ENCODE measurements around the gene VAPA. TPM values are rescaled to one million over a fixed set of nuclear protein-coding genes. Genes with fewer than 3 reads are reported as not detected.

The VAPA gene
- total and polyA plus RNA-seq, 9 of the 15 experiments (the other 6 are each of a cell fraction or from before 2014, with no cell fraction given): 219 to 902 (median 526) TPM

GRCh38 chr18:9913526-9914333 is at the start of gene VAPA (continued):
- TF ChIP-seq, protein P1, sequence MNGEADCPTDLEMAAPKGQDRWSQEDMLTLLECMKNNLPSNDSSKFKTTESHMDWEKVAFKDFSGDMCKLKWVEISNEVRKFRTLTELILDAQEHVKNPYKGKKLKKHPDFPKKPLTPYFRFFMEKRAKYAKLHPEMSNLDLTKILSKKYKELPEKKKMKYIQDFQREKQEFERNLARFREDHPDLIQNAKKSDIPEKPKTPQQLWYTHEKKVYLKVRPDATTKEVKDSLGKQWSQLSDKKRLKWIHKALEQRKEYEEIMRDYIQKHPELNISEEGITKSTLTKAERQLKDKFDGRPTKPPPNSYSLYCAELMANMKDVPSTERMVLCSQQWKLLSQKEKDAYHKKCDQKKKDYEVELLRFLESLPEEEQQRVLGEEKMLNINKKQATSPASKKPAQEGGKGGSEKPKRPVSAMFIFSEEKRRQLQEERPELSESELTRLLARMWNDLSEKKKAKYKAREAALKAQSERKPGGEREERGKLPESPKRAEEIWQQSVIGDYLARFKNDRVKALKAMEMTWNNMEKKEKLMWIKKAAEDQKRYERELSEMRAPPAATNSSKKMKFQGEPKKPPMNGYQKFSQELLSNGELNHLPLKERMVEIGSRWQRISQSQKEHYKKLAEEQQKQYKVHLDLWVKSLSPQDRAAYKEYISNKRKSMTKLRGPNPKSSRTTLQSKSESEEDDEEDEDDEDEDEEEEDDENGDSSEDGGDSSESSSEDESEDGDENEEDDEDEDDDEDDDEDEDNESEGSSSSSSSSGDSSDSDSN (IDR thresholded peaks at IDR 0.05; ENCODE audit: borderline replicate concordance in 1 of 2, low read depth in 2 of 2, low read length in 2 of 2): peak; percentile 93 to 95; a peak in 3 of 4 replicates
- TF ChIP-seq TARDBP (IDR thresholded peaks at IDR 0.05) (peak; percentile 92), NONO (IDR thresholded peaks at IDR 0.05; ENCODE audit: low read depth in 2 of 2, low read length in 1 of 2) (peak in 1 of 2 experiments; percentile 58; a peak in 1 of 4 replicates), PHF8 (IDR thresholded peaks at IDR 0.05; ENCODE audit: borderline replicate concordance, low read length) (peak; percentile 85; the same call in 1 of the 2 replicates), TAL1 (IDR thresholded peaks at IDR 0.05) (no peak), POLR2AphosphoS2 (IDR thresholded peaks at IDR 0.05; ENCODE audit: low read length) (peak; percentile 91; the same call in 1 of the 2 replicates), CAMTA2 (CRISPR knock-in tag; conservative IDR thresholded peaks at IDR 0.05) (peak; percentile 91; the same call in 1 of the 2 replicates), CLOCK (CRISPR knock-in tag; IDR thresholded peaks at IDR 0.05; ENCODE audit: borderline replicate concordance) (no peak), POLR2H (tag; IDR thresholded peaks at IDR 0.05; ENCODE audit: low read depth) (no peak), POLR2AphosphoS5 (IDR thresholded peaks at IDR 0.05; ENCODE audit: control insufficient read depth, insufficient read depth, low read depth, low read length) (peak; percentile 78), C11orf30 (IDR thresholded peaks at IDR 0.05; ENCODE audit: low read depth) (no peak), HMGN3 (IDR thresholded peaks at IDR 0.05; ENCODE audit: borderline replicate concordance, extremely low read depth, insufficient read length, low read depth, low read length) (peak; percentile 50), TEAD1 (CRISPR knock-in tag; IDR thresholded peaks at IDR 0.05) (peak; percentile 81 to 95), L3MBTL2 (IDR thresholded peaks at IDR 0.05) (peak; percentile 83)
- TF ChIP-seq, protein P2, sequence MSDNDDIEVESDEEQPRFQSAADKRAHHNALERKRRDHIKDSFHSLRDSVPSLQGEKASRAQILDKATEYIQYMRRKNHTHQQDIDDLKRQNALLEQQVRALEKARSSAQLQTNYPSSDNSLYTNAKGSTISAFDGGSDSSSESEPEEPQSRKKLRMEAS (CRISPR knock-in tag; IDR thresholded peaks at IDR 0.05): peak; percentile 90
- TF ChIP-seq, protein P3, sequence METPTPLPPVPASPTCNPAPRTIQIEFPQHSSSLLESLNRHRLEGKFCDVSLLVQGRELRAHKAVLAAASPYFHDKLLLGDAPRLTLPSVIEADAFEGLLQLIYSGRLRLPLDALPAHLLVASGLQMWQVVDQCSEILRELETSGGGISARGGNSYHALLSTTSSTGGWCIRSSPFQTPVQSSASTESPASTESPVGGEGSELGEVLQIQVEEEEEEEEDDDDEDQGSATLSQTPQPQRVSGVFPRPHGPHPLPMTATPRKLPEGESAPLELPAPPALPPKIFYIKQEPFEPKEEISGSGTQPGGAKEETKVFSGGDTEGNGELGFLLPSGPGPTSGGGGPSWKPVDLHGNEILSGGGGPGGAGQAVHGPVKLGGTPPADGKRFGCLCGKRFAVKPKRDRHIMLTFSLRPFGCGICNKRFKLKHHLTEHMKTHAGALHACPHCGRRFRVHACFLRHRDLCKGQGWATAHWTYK (CRISPR knock-in tag; IDR thresholded peaks at IDR 0.05): peak; percentile 88
